Endothelial cell of umbilical vein (primary cell): ENCODE measurements around the gene DEFB123.

ENCODE experiments used
- CTCF ChIP-seq, 2 donors: IDR thresholded peaks; 1 replicate in 1 of 2; 2 replicates in 1 of 2; pipeline ENCODE4 v1.5.1; 2011; ENCODE audit warnings: low read length in 2 of 2, mild to moderate bottlenecking in 2 of 2, moderate library complexity in 2 of 2, control low read depth in 1 of 2, inconsistent platforms in 1 of 2, low read depth in 1 of 2; ENCODE audit not compliant: insufficient read depth in 1 of 2; ENCODE audit errors: extremely low read depth in 1 of 2
- EZH2 ChIP-seq: IDR thresholded peaks from 2 replicates; pipeline ENCODE4 v1.6.1; 2012; ENCODE audit warnings: borderline replicate concordance, low read depth, mild to moderate bottlenecking, moderate library complexity, low read length, inconsistent platforms; ENCODE audit not compliant: severe bottlenecking
- JUN ChIP-seq: IDR thresholded peaks from 2 replicates; pipeline ENCODE4 v1.6.1; 2011; ENCODE audit warnings: borderline replicate concordance, low read depth; ENCODE audit not compliant: insufficient read length, insufficient read depth
- POLR2A ChIP-seq: IDR thresholded peaks from 2 replicates; pipeline ENCODE4 v1.6.1; 2012; ENCODE audit warnings: low read depth, mild to moderate bottlenecking, control low read depth, low read length
- POLR2AphosphoS5 ChIP-seq: IDR thresholded peaks from 2 replicates; pipeline ENCODE4 v1.6.1; 2012; ENCODE audit warnings: low read depth, mild to moderate bottlenecking, control low read depth, low read length, moderate library complexity; ENCODE audit not compliant: insufficient read depth

- TF ChIP-seq CTCF (IDR thresholded peaks at IDR 0.05; ENCODE audit: extremely low read depth in 1 of 2, insufficient read depth in 1 of 2, low read depth in 1 of 2, low read length in 2 of 2) (no peak), EZH2 (no peak), POLR2AphosphoS5 (no peak), POLR2A (no peak), JUN (no peak)
These were observed 33.1 kb downstream of the DEFB123 start for GRCh38 chr20:31473331-31474096.
